ENCODE measurements around the gene FBXO31. TPM values are rescaled to one million over a fixed set of nuclear protein-coding genes. Genes with fewer than 3 reads are reported as not detected.
"Not testable (repeated sequence)": the region's sequence is repeated elsewhere in the genome, so short reads cannot be mapped to it uniquely, and the experiment has no call there.

The FBXO31 gene
- polyA plus RNA-seq, 3 donors from 2014 or later: 13.0 to 24.8 (median 14.9) TPM

GRCh38 chr16:87387942-87388817, 4.6 kb upstream of the FBXO31 start:
- Mint-ChIP-seq H3K4me1 (peaks cover 39 to 45% of the 10 kb centered on the region in 2 donors), H3K9me3 (peaks cover 0 to 2% (median 0%) of the 10 kb centered on the region in 6 donors), H3K27me3 (ENCODE audit: low read depth in 3 of 3) (peaks cover 11 to 25% (median 23%) of the 10 kb centered on the region in 3 donors), H3K27ac (peak overlapping the region; percentile 95 to 99 (median 97)), H3K36me3 (no peaks in the 10 kb centered on the region), H3K4me3 (peak overlapping the region; percentile 61 to 85 (median 72))
- peak; percentile 90 to 94 (median 91) for DNase-seq

- Mint-ChIP-seq H3K27me3 (ENCODE audit: low read depth in 3 of 3) (peaks cover 8 to 25% (median 21%) of the 10 kb centered on the region in 3 donors), H3K27ac (peak overlapping the region in 5 of 6 donors; percentile 45 to 94 (median 73)), H3K4me3 (peak overlapping the region; percentile 46 to 90 (median 63)), H3K4me1 (peaks cover 53 to 66% of the 10 kb centered on the region in 2 donors)
- H3K36me3 Mint-ChIP-seq, H3K9me3 Mint-ChIP-seq, DNase-seq: not testable (repeated sequence)
Measured at GRCh38 chr16:87384875-87385167, 1.2 kb upstream of the FBXO31 start.

GRCh38 chr16:87384162-87384874, 742 bp upstream of the FBXO31 start:
- peak overlapping the region; percentile 89 to 92 (median 92) for H3K4me3 Mint-ChIP-seq
- H3K9me3 Mint-ChIP-seq: peaks cover 0 to 2% (median 0%) of the 10 kb centered on the region in 6 donors
- no peak for DNase-seq
- peaks cover 8 to 25% (median 21%) of the 10 kb centered on the region in 3 donors for H3K27me3 Mint-ChIP-seq (ENCODE audit: low read depth in 3 of 3)
- no peaks in the 10 kb centered on the region for H3K36me3 Mint-ChIP-seq
- peaks cover 50 to 61% of the 10 kb centered on the region in 2 donors for H3K4me1 Mint-ChIP-seq
- peak overlapping the region; percentile 89 to 98 (median 95) for H3K27ac Mint-ChIP-seq

DNA sequence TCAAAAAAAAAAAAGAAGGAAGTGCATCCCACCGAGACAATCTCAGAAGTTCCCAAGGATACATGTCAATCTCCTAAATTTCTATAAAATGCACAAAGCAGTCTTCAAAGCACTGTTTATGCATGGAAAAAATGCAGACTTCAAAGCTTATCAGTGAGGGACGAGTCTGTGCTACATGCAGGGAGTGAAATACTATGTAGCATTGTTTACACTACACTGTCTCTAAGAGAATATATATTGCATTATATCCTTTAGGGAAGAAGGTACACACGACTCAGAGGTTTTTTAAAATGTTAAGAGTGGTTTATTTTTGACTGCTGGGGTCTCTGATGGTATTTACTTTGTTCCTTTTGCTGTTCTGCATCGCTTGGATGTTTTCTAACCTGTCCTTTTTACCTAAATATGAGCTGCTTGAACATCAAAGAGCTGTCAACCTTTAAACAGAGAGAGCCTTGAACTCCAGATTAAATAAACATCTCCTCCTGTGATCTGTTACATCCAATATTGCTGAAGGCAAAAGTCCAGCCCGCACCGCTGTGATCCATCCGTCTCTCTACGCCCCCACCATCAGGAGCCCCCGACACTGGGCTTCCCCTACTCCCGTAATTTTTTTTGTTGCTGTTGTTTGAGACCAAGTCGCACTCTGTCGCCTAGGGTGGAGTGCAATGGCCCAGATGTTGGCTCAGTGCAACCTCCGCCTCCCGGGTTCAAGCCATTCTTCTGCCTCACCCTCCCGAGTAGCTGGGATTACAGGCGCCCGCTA, 1.4 kb downstream of the FBXO31 start:
- DNase-seq: no peak
- Mint-ChIP-seq H3K4me3 (peak overlapping the region; percentile 78 to 88 (median 82)), H3K4me1 (peaks cover 33 to 41% of the 10 kb centered on the region in 2 donors), H3K27me3 (ENCODE audit: low read depth in 3 of 3) (peaks cover 6 to 21% (median 15%) of the 10 kb centered on the region in 3 donors), H3K36me3 (no peaks in the 10 kb centered on the region), H3K9me3 (peaks cover 0 to 2% (median 0%) of the 10 kb centered on the region in 6 donors), H3K27ac (peak overlapping the region; percentile 84 to 95 (median 88))

GRCh38 chr16:87380881-87381280, 2.7 kb downstream of the FBXO31 start:
- no peak for DNase-seq
- H3K27ac Mint-ChIP-seq: peak overlapping the region; percentile 17 to 81 (median 45)
- peak overlapping the region; percentile 39 to 87 (median 56) for H3K4me3 Mint-ChIP-seq
- peaks cover 0 to 2% (median 0%) of the 10 kb centered on the region in 6 donors for H3K9me3 Mint-ChIP-seq
- H3K4me1 Mint-ChIP-seq: peaks cover 24 to 40% of the 10 kb centered on the region in 2 donors
- peaks cover 6 to 23% (median 15%) of the 10 kb centered on the region in 3 donors for H3K27me3 Mint-ChIP-seq (ENCODE audit: low read depth in 3 of 3)
- no peaks in the 10 kb centered on the region for H3K36me3 Mint-ChIP-seq

DNA sequence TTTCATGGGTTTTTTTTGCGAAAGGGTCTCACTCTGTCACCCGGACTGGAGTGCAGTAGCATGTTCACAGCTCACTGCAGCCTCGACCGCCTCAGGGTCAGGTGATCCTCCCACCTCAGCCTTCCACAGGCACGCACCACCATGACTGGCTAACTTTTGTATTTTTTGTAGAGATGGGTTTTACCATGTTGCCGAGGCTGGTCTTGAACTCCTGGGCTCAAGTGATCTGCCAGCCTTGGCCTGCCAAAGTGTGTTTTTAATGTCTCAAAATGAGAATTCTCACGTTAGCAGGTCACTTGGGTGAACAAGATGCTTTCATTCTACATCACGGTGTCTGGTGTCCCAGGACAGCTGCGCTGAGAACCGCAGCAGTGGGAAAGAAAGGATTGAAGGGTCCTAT, 3.2 kb downstream of the FBXO31 start:
- Mint-ChIP-seq H3K27me3 (ENCODE audit: low read depth in 3 of 3) (peaks cover 6 to 23% (median 14%) of the 10 kb centered on the region in 3 donors), H3K9me3 (peaks cover 0 to 2% (median 0%) of the 10 kb centered on the region in 6 donors), H3K4me1 (peaks cover 24 to 35% of the 10 kb centered on the region in 2 donors), H3K27ac (peak overlapping the region in 1 of 6 donors; percentile 81), H3K36me3 (no peaks in the 10 kb centered on the region), H3K4me3 (no peak overlapping the region)
- no peak for DNase-seq

DNA sequence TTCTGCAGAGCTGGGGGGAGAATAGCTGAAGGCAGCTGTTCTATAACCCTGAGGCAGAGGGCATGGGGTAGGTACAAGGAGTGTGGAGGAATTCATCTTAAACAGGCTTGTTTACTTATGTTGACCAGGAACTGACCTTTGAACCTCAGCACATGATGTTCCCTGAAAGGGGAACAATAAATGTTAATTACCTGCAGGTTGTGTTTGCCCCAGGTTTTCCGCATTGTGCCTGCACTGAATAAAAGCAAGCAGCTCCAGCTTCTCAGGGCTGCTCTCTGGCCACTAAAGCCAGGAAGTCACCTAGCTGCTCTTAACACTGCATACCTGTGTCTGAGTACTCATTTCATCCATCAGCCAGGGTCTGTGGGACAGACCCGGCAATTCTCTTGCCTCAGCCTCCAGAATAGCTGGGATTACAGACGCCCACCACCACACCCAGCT, 4.2 kb downstream of the FBXO31 start:
- peak overlapping the region in 1 of 6 donors; percentile 7 for H3K27ac Mint-ChIP-seq
- peaks cover 24 to 33% of the 10 kb centered on the region in 2 donors for H3K4me1 Mint-ChIP-seq
- DNase-seq, H3K4me3 Mint-ChIP-seq, H3K9me3 Mint-ChIP-seq, H3K36me3 Mint-ChIP-seq: not testable (repeated sequence)
- H3K27me3 Mint-ChIP-seq (ENCODE audit: low read depth in 3 of 3): peaks cover 6 to 18% (median 8%) of the 10 kb centered on the region in 3 donors

DNA sequence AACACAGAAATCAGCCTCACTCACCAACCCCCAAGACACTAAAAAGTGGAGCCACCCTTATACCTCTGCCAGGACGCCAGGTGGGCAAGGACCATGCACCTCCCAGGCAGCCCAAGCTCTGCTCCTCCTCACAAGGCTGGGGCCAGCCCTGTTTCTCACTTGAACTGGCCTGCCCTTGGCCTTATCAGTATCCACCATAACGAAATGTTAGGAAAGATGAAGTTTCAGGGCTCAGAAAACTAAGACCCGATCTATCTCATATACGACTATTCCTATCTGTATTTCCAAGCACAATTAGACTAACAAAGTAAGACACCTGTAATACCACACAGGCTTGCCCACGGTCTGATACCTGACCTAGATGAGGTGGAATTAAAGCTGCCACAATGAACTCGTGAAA, 6.9 kb downstream of the FBXO31 start:
- Mint-ChIP-seq H3K27ac (no peak overlapping the region), H3K4me1 (peaks cover 17 to 31% of the 10 kb centered on the region in 2 donors), H3K36me3 (no peaks in the 10 kb centered on the region), H3K27me3 (ENCODE audit: low read depth in 3 of 3) (peaks cover 0 to 4% (median 0%) of the 10 kb centered on the region in 3 donors), H3K4me3 (no peak overlapping the region), H3K9me3 (no peaks in the 10 kb centered on the region)
- DNase-seq: no peak

GRCh38 chr16:87375426-87376135, 8.0 kb downstream of the FBXO31 start:
- H3K36me3 Mint-ChIP-seq: no peaks in the 10 kb centered on the region
- no peak for DNase-seq
- H3K27me3 Mint-ChIP-seq (ENCODE audit: low read depth in 3 of 3): peaks cover 0 to 4% (median 0%) of the 10 kb centered on the region in 3 donors
- no peaks in the 10 kb centered on the region for H3K9me3 Mint-ChIP-seq
- H3K4me1 Mint-ChIP-seq: peaks cover 14 to 29% of the 10 kb centered on the region in 2 donors
- H3K27ac Mint-ChIP-seq: peak overlapping the region in 1 of 6 donors; percentile 64
- no peak overlapping the region for H3K4me3 Mint-ChIP-seq

GRCh38 chr16:87374313-87374712, 9.3 kb downstream of the FBXO31 start:
- no peak overlapping the region for H3K4me3 Mint-ChIP-seq
- no peaks in the 10 kb centered on the region for H3K9me3 Mint-ChIP-seq
- no peak overlapping the region for H3K27ac Mint-ChIP-seq
- H3K4me1 Mint-ChIP-seq: peaks cover 16 to 29% of the 10 kb centered on the region in 2 donors
- no peaks in the 10 kb centered on the region for H3K36me3 Mint-ChIP-seq
- DNase-seq: no peak
- H3K27me3 Mint-ChIP-seq (ENCODE audit: low read depth in 3 of 3): peaks cover 0 to 4% (median 0%) of the 10 kb centered on the region in 3 donors

GRCh38 chr16:87372305-87372704, 11.3 kb downstream of the FBXO31 start:
- DNase-seq: no peak
- peaks cover 0 to 6% (median 0%) of the 10 kb centered on the region in 3 donors for H3K27me3 Mint-ChIP-seq (ENCODE audit: low read depth in 3 of 3)
- H3K4me3 Mint-ChIP-seq: peak overlapping the region in 1 of 5 donors; percentile 38
- H3K4me1 Mint-ChIP-seq: peaks cover 24 to 44% of the 10 kb centered on the region in 2 donors
- H3K9me3 Mint-ChIP-seq: no peaks in the 10 kb centered on the region
- H3K36me3 Mint-ChIP-seq: no peaks in the 10 kb centered on the region
- peak overlapping the region in 1 of 6 donors; percentile 82 for H3K27ac Mint-ChIP-seq

DNA sequence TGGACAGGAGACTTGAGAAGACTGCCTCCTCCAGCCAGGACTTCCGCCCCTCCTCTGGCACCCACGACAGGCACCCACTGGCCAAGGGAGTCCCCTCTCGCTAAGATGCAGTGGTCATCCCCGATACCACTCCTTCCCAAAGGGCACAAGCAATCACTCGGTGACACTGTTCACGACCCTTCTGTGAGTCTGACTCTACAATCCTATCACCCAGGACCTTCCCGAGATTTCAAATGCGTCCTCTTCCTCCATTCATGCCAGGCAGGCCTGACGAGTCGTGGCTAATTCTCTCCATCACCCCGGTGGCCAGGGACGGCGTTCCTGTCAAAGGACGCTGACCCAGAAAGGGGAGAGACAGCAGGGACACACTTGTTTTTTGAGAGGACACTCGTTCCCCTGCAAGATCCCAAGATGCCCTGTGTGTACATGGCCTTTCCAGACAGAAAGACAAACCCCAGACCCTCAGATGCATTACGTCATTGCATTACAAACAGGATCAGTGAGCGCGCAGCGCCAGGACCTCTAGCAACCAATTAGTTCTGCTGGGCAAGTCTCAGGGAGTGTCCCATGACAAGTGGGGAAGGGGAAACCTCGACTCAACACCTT, 12.2 kb downstream of the FBXO31 start:
- Mint-ChIP-seq H3K9me3 (no peaks in the 10 kb centered on the region), H3K4me3 (peak overlapping the region in 4 of 5 donors; percentile 9 to 54 (median 36)), H3K27ac (peak overlapping the region; percentile 6 to 82 (median 46)), H3K36me3 (no peaks in the 10 kb centered on the region), H3K27me3 (ENCODE audit: low read depth in 3 of 3) (peaks cover 0 to 4% (median 0%) of the 10 kb centered on the region in 3 donors), H3K4me1 (peaks cover 24 to 36% of the 10 kb centered on the region in 2 donors)
- peak; percentile 41 to 49 (median 42) for DNase-seq
